GM21723 (cell line): ENCODE data around the gene MX1.

Experiments
- ATAC-seq: cut with Tn5 transposase; IDR thresholded peaks from one replicate; pipeline ENCODE4 v1.9.1; 2021; ENCODE audit warnings: mild to moderate bottlenecking, moderate library complexity; ENCODE audit not compliant: unreplicated experiment

The MX1 gene

DNA sequence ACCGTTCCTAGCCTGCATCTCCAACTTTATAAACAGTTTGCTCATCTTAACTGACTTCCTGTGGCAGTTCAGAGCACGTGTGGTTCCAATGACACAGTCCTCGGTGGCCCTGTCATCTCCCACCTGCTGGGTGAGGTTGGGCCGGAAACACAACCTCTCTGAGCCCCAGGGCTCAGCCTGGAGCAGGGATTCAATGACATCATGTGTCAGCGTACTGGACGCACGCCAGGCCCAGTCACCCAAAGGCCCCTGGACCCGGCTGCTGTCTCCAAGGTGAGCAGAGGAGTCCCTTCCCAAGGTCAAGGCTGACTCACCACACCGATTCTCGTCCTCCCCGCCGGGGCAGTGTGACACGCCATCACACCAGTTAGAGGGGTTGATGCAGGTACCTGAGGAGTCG is 62.0 kb downstream of the MX1 start:
- ATAC-seq = no peak

DNA sequence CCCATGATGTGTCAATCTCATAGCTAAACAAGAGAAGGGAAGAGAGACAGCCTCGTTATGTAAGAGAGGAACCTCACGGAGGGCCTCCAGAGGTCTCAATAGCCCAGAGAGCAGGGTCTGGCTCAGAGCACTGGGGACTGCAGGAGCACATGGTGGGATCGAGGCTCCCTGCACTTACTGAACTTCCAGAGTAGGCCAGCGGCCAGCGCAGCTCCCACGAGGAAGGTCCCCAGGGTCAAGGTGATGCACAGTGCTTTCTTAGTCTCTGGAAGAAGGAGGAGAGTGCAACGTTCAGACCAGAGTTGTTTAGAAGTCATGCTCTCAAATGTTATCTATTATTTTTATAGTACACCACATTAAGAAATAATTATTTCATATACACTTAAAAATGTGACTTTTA is 63.3 kb downstream of the MX1 start:
- ATAC-seq = no peak

DNA sequence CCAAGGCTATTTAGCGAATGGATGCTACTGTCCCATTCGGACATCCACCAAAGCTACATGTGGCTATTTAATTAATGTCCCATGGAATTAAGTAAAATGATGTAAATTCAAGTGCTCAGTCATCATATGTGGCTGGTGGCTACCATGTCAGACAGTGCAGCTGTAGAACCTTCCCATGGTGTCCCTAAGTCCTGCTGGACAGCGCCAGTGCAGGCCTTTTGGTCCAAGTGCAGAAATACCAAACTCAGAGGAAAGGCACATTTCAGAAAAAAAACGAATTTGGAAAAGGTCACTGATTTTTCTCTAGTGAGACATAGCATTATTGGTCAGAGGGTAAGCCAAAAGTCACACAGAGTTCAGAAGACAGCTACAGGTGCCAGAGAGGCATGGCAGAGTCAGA is 64.3 kb downstream of the MX1 start:
- ATAC-seq = no peak

DNA sequence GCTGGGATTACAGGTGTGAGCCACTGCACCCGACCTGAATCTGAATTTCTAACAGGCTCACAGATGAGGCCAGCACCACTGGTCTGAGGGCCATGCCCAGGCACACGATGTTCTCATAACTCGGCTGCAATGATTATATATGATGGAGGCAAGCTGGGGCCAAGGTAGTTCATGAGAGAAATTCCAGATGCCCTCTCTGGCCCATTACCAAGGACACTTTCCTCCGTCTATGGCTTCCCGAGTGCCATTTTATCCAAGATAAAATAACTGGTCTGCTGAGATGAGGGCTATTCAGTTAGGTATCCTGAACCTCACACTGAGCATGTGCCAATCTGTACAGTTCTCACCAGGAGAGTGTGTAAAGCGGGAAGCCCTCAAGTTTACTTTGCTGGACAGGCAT is 65.4 kb downstream of the MX1 start:
- ATAC-seq = no peak

DNA sequence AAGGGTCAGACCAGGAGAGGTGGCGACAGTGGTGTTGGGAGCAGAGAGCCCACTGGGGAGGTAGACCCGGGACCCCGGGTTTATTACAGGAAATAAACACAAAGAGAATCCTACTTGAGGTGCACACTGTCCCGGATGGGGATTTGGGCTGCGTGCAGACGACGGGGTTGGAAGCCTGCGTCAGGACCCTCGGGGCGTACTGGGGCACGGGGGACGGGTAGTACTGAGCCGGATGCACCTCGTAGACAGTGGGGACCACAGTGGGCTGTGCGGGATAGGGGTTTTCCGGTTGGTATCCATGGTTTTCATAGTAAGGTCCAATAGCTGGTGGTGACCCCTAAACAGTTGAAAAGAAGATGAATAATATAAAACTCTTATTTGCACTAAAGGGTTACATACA is 68.2 kb downstream of the MX1 start:
- no peak for ATAC-seq

DNA sequence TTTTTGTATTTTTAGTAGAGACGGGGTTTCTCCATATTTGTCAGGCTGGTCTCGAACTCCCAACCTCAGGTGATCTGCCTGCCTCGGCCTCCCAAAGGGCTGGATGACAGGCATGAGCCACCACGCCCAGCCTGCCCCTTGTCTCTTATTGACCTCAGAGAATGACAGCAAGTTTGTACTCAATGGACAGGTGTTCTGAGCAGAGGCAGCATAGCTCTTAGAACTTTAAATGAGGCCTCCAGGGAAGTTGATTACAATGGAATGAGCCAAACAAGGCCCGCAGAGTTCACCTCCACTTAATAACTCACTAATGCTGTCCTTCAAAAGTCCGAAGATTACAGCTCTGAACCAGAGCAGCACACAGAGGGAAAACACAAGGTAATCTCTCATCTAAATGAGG is 71.0 kb downstream of the MX1 start:
- ATAC-seq = no peak

DNA sequence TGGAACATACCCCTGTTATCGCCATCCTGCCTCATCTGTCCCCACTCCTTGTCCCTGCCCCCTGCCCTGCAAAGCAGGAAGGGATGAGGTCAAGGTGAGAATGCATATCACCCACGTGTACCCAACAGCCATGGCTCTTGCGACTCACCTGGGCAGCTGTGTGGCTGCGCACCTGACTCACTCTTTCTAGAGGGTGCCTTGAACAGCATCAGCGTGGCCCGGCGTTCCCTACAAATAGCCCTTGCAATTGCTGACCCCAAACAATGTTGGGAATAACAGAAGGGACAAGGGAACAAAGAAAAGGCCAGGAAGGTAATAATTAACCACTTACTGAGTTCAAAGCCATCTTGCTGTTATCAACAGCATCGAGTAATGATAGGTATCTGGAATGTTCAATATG is 71.7 kb downstream of the MX1 start:
- no peak for ATAC-seq

DNA sequence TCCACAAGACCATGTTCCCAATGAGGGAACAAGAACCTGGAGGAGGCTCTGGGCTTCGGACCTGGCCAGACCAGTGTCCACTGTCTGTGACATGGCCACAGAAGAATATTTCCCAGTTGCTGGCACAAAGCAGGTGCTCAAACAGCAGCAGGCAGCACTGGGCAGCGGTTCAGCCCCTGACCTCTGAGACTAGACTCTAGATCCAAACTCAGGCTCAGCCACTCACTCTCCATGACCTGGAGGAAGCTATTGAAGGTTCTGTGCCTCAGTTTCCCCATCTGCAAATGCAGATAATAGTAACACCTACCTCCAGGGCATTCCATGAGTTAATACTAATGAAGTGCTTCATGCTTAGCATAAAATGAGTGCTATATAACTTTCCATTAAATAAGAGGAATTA is 73.9 kb downstream of the MX1 start:
- no peak for ATAC-seq

DNA sequence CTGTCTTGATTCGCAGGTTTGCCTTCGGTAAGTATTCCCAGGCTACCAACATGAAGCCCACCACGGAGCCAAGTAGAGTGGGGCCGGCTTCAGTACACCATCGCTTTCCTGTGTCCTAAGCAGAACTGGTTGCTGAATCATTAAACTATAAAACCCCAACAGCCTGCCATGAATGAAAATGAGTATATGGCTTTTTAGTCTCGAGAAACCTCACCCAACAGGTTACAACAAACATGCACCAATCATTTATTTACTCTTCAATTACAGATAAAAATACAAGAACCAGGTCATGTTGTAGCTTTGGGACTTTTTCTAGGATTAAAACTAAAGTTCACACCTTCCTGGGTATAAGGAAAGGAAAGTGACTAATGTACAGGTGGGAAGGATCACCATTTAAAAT is 74.3 kb downstream of the MX1 start:
- ATAC-seq = no peak

DNA sequence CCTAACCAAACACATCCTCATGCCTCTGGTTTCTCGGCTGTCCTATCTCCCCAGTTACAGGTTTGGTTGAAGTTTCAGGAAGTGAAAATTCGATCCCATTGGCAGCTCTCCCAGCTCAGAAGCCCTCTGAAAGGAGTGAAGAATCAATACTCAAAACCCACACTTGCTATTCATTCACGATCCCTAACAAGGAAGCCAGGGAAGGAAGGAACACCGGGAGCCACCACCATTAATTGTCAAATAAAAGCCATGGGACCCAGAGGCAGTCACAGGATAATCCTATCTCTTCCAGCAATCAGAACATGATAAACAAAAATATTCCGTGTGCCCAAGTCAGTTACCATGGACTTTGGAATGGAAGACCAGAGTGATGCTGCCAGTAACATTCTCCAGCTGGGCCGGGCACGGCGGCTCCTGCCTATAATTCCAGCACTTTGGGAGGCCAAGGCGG is 74.9 kb downstream of the MX1 start:
- ATAC-seq = no peak

DNA sequence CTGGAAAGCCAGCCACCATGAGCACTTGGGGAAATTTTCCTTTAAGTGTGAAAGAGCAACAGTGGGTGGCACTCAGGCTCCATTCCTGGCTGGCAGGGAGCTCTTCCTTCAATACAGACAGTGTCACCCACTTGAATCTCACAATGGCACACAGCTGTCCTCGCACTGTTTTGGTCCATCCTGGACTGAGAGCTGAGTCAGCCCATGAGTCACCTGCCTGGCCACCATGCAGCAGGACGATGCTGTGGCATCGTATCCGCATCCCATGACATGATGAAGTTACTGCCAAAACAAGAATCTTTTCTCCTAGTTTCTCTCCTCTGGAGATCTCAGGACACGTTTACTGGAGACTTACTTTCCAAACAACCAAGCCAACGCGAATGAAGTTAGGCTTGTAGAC is 75.9 kb downstream of the MX1 start:
- ATAC-seq = no peak

DNA sequence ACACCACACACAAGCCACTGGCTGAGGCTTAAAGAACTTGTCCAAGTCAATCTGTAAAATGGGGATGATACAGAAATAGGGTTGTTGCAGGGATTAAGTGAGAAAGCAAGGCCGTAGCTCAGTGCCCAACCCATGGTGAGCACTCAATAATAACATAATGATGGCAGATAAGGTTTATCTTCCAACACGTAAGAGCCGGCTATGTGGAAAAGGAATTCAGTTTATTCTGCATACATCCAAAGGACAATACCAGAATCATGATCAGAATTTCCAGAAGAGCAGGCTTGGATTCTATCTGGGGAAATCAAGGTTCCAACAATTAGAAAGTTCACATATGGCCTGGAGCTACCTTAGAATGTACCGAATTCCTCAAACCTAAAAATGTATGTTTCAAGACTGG is 77.3 kb downstream of the MX1 start:
- ATAC-seq = no peak

DNA sequence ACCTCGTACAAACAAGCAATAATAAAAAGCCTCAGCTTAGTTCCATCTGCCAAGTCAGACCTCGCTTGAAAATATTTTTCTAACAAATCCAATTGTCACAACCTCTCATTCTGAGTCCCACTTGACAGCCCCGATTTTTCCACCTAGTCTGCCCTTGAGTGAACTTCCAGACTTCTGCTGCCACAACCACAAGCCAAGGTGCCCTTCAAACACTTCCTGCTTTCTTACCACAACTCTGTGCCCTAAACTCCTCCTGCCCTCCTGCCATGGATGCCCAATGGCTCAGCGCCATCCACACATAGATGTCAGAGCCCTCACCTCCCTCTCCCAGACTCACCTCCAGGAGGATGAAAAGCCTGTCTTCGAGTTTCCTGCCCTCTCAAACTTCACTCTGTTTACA is 78.0 kb downstream of the MX1 start:
- ATAC-seq = no peak

DNA sequence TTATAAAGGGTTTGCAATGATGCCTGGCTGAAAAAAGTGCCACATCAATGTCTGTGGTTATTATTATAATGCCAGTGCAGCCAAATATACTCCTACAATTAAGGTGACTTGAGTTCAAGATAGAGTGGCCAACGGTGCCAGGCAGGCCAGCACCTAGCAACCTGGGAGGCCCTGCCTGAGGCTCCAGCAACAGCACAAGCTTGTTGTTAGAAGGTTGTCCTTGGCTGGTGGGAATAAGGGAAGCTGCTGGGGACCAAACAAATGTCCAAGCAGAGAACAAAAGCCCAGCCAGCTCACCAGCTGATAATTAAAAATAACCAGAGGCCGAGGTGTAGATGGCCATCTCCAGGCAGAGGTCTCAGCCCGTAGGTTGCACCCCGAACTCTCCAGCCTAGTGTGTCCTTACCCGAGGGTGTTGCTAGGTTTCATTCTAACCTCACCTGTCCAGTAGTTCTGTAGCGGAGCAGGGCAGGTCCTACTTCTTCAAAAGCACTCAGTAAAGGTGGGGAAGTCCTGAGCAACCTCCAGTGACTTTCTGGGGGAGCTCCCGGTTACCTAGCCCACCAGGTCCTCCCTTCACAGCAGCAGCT is 80.1 kb downstream of the MX1 start:
- ATAC-seq = no peak

DNA sequence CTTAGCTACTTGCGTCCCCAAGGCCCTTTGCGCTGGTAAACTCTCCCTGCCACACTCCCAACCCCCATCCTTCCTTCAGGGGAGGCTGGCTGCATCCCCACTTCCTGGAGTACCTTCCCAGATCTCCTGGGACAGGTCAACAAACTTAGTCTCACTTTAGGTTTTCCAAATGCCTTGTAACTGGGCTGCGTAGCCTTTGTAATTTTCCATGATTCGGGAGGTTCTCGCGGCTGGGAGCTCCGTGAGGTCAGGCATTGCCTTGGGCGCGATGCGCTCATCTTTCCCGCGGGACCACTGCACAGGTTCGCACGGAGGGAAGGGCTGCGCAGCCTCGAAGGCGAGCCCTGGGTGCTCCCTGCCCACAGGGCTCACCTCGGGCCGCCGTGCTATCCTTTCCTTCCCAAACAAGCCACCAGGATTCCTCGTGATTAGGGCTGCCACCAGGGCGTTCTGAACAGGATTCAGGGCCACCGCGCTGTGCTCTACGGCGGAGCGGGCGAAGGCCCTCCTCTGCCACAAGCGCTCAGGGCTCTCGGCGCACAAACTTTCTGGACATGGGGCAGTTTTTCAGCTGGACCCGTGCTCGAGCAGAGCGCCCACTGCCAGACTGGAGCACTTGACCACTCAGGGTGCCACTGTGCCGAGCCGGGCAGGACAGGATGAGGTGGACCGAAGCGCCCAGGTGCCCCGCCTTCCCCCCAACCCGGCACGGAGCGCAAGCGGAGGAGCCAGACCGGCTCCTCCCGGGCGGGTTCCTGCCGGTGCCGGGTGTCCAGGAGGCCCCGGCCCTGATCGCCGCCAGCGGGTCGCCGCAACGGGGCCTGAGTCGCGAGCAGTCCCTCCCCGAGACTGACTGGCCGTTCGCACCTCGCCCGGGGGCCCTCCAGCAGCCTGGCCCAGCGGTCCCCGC is 80.8 kb downstream of the MX1 start:
- no peak for ATAC-seq

DNA sequence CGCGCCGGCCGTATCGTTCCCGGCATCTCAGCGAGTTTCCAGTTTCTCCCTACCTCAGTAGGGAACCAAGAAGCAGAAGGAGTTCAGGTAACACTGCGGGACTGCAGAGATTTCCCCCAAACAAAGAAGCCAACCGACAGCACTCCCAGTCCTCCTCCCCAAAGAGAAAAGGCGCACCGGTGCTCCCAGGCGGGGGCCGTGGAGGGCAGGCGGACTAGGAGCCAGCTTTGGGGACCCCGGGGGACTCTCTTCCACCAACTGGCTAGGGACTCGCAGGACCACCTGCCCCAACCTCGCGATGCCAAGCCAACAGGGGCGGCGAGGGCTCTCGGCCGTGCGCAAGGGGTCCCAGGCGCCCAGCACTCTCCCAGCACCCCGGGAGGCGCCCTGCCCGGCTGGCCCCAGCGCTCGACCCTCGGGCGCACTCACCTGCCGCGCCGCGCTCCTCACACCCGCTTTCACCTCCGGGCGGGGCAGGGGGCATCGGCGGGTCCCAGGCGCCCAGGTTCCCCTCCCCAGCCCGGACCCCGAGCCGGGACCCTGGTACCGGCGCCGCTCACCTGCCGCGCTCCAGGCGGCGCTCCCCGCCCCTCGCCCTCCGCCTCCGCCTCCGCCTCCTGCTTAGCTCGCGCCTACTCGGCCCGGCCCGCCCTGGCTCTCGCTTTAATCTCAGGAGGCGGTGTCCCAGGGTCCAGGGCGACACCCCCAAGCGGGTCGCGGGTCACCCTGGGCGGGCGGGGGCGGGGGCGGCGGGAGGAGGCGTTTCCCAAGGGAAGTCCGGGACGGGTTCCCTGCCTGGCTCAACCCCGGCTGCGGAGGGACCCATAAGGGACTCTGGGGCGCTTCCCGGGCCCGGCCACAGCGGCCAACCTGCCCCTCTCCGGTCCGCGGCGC is 81.7 kb downstream of the MX1 start, which contains the start of gene TMPRSS2:
Gene TMPRSS2, minus strand, starts transcription at position 638 of the 894 bp plus-strand sequence. CDS start 10,025 bp downstream, outside the sequence.
- no peak for ATAC-seq

DNA sequence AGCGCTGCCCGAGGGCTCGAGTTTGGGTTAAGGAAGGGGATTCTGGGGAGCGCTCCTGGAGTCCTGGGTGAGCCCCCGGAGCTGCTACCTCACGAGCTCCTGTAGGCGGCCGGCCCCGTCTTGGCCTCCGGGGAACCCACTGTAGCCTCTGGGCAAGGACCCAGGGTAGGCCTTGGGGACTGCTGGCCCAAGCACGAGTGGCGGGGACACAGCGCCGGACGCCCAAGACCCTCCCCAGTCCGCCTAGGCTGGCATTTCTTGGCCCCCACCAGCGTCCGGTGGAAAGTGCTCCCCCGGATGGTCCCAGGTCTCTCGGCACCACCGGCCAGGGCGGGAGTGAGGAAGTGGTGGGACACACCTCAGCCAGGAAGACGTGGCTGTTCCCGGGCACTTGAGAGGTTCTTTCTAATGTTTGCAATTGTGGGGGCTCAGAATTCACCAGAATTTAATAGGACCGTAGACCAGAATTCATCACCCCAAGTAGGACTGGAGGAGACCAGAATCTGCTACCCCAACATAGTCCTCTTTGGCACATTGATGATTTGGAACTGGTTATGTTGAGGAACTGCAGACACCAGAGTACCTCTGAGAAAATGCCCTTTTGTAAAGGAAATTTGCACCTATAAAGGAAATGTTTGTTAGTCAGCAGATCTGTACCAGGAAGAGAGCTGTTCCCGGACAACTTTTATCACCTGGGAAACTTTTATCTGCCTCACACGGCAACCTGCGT is 82.5 kb downstream of the MX1 start:
- ATAC-seq = no peak
